ENCODE measurements around the gene VCP. TPM values are rescaled to one million over a fixed set of nuclear protein-coding genes. Genes with fewer than 3 reads are reported as not detected.

Gene VCP
- total RNA-seq, 4 donors from 2014 or later = 129 to 185 (median 171) TPM

- H3K9me3 ChIP-seq = no peaks in the 10 kb centered on the region
- DNase-seq (ENCODE audit: extremely low spot score) = no peak
- no peak overlapping the region for H3K27ac ChIP-seq (replicated peaks in 1 of 4)
- intact Hi-C loops (cut with DNase I) = no loop called here
- H3K4me1 ChIP-seq = peaks cover 14 to 33% (median 23%) of the 10 kb centered on the region in 4 donors
- peaks cover 0 to 32% (median 14%) of the 10 kb centered on the region in 4 donors for H3K36me3 ChIP-seq
- H3K27me3 ChIP-seq = no peaks in the 10 kb centered on the region
- 64% methylated on average over 4 of the region's 4 CpGs for WGBS
- TF ChIP-seq POLR2A (IDR thresholded peaks at IDR 0.05; ENCODE audit: low read depth) (no peak), EP300 (IDR thresholded peaks at IDR 0.05) (no peak), POLR2AphosphoS5 (IDR thresholded peaks at IDR 0.05) (no peak)
- TF ChIP-seq, protein P1, sequence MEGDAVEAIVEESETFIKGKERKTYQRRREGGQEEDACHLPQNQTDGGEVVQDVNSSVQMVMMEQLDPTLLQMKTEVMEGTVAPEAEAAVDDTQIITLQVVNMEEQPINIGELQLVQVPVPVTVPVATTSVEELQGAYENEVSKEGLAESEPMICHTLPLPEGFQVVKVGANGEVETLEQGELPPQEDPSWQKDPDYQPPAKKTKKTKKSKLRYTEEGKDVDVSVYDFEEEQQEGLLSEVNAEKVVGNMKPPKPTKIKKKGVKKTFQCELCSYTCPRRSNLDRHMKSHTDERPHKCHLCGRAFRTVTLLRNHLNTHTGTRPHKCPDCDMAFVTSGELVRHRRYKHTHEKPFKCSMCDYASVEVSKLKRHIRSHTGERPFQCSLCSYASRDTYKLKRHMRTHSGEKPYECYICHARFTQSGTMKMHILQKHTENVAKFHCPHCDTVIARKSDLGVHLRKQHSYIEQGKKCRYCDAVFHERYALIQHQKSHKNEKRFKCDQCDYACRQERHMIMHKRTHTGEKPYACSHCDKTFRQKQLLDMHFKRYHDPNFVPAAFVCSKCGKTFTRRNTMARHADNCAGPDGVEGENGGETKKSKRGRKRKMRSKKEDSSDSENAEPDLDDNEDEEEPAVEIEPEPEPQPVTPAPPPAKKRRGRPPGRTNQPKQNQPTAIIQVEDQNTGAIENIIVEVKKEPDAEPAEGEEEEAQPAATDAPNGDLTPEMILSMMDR (IDR thresholded peaks at IDR 0.05) = no peak
- no peak overlapping the region for H3K4me3 ChIP-seq
Measured at GRCh38 chr9:35078066-35078465, 5.6 kb upstream of the VCP start.

GRCh38 chr9:35076848-35077247 lies 4.4 kb upstream of the VCP start:
- Histone ChIP-seq H3K27ac (replicated peaks in 1 of 4) (no peak overlapping the region), H3K27me3 (no peaks in the 10 kb centered on the region), H3K4me1 (peaks cover 17 to 37% (median 26%) of the 10 kb centered on the region in 4 donors), H3K4me3 (no peak overlapping the region), H3K36me3 (peaks cover 0 to 32% (median 14%) of the 10 kb centered on the region in 4 donors), H3K9me3 (no peaks in the 10 kb centered on the region)
- 97% methylated on average over 4 of the region's 4 CpGs for WGBS
- intact Hi-C loops (cut with DNase I) = no loop called here
- TF ChIP-seq, protein P1 (IDR thresholded peaks at IDR 0.05) = no peak
- TF ChIP-seq EP300 (IDR thresholded peaks at IDR 0.05) (no peak), POLR2A (IDR thresholded peaks at IDR 0.05; ENCODE audit: low read depth) (no peak), POLR2AphosphoS5 (IDR thresholded peaks at IDR 0.05) (no peak)
- DNase-seq (ENCODE audit: extremely low spot score) = no peak

GRCh38 chr9:35075358-35075757 lies 2.9 kb upstream of the VCP start:
- Histone ChIP-seq H3K36me3 (peaks cover 0 to 32% (median 14%) of the 10 kb centered on the region in 4 donors), H3K4me3 (no peak overlapping the region), H3K9me3 (no peaks in the 10 kb centered on the region), H3K27me3 (no peaks in the 10 kb centered on the region), H3K4me1 (peaks cover 22 to 41% (median 33%) of the 10 kb centered on the region in 4 donors), H3K27ac (replicated peaks in 1 of 4) (no peak overlapping the region)
- DNase-seq (ENCODE audit: extremely low spot score) = no peak
- intact Hi-C loops (cut with DNase I) = no loop called here
- 94% methylated on average over 3 of the region's 4 CpGs for WGBS
- TF ChIP-seq POLR2A (IDR thresholded peaks at IDR 0.05; ENCODE audit: low read depth) (no peak), EP300 (IDR thresholded peaks at IDR 0.05) (no peak), POLR2AphosphoS5 (IDR thresholded peaks at IDR 0.05) (no peak)
- TF ChIP-seq, protein P1 (IDR thresholded peaks at IDR 0.05) = no peak

DNA sequence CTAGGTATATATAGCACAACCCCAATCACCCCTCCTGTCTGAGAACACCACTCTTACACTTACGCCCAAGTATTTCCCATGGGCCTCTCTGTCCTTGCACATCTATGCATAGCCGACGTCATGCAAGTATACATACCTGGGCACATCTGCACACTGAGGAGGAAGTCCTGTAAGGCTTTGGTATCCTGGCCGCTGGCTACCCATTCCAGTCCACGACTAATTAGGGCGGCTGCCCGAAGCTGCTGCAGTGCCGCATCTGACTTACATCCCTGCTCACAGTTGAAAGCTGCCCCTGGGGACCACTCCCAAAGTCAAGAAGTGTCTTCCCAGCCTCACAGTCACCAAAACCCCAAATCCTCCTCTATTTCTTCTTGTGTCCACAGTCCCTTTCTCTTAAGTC lies 2.4 kb upstream of the VCP start:
- Histone ChIP-seq H3K4me3 (no peak overlapping the region), H3K27ac (replicated peaks in 1 of 4) (no peak overlapping the region), H3K36me3 (peaks cover 0 to 32% (median 14%) of the 10 kb centered on the region in 4 donors), H3K27me3 (no peaks in the 10 kb centered on the region), H3K9me3 (no peaks in the 10 kb centered on the region), H3K4me1 (peaks cover 28 to 45% (median 37%) of the 10 kb centered on the region in 4 donors)
- WGBS = 96% methylated on average over 8 of the region's 8 CpGs
- intact Hi-C loops (cut with DNase I) = loop anchor here (5.0 kb wide), 1 partner anchor 87 kb away; the partner anchor contains the start of gene DNAJB5
- TF ChIP-seq EP300 (IDR thresholded peaks at IDR 0.05) = no peak
- no peak for TF ChIP-seq POLR2A (IDR thresholded peaks at IDR 0.05; ENCODE audit: low read depth)
- no peak for TF ChIP-seq POLR2AphosphoS5 (IDR thresholded peaks at IDR 0.05)
- TF ChIP-seq, protein P1 (IDR thresholded peaks at IDR 0.05) = no peak
- no peak for DNase-seq (ENCODE audit: extremely low spot score)

GRCh38 chr9:35074141-35074540 lies 1.7 kb upstream of the VCP start:
- Histone ChIP-seq H3K4me1 (peaks cover 31 to 48% (median 40%) of the 10 kb centered on the region in 4 donors), H3K4me3 (no peak overlapping the region), H3K9me3 (no peaks in the 10 kb centered on the region), H3K27ac (replicated peaks in 1 of 4) (no peak overlapping the region), H3K36me3 (peaks cover 0 to 32% (median 14%) of the 10 kb centered on the region in 4 donors), H3K27me3 (no peaks in the 10 kb centered on the region)
- intact Hi-C loops (cut with DNase I) = loop anchor here (5.0 kb wide), 1 partner anchor 87 kb away; the partner anchor contains the start of gene DNAJB5
- no peak for DNase-seq (ENCODE audit: extremely low spot score)
- TF ChIP-seq POLR2AphosphoS5 (IDR thresholded peaks at IDR 0.05) (no peak), POLR2A (IDR thresholded peaks at IDR 0.05; ENCODE audit: low read depth) (no peak), EP300 (IDR thresholded peaks at IDR 0.05) (no peak)
- TF ChIP-seq, protein P1 (IDR thresholded peaks at IDR 0.05) = no peak
- 100% methylated on average over 6 of the region's 6 CpGs for WGBS

Measured in esophagus muscularis mucosa (tissue), 4 donors.